GM23338 (cell line): ENCODE data around the gene SOS2. TPM values are rescaled to one million over a fixed set of nuclear protein-coding genes. Genes with fewer than 3 reads are reported as not detected.

ENCODE experiments used
- ATAC-seq: fragments of 200-7000 bp; cut with Tn5 transposase; 3 replicates; pipeline ENCODE4 v1.9.1; 2020
- DNase-seq: peaks from one replicate; pipeline ENCODE4 v3.0.0-alpha.2; 2015; ENCODE audit warnings: low spot score
- H2AFZ ChIP-seq: fragments of 200-600 bp; sonication (generic); 2 replicates; pipeline ENCODE4 v1.8.0; 2016; ENCODE audit warnings: antibody characterized with exemption, mild to moderate bottlenecking, moderate library complexity
- H3F3A ChIP-seq: fragments of 200-600 bp; sonication (generic); replicated peaks from 2 replicates; pipeline ENCODE4 v1.8.0; 2017; ENCODE audit warnings: antibody characterized with exemption, mixed run types, low read depth
- H3K27ac ChIP-seq: fragments of 200-600 bp; sonication (generic); 2 replicates; pipeline ENCODE4 v1.6.1; 2016; ENCODE audit warnings: low read depth
- H3K27me3 ChIP-seq: fragments of 200-600 bp; sonication (generic); 2 replicates; pipeline ENCODE4 v1.8.0; 2016; ENCODE audit warnings: mild to moderate bottlenecking, mixed run types, moderate library complexity; ENCODE audit not compliant: insufficient read depth
- H3K36me3 ChIP-seq: fragments of 200-600 bp; sonication (generic); 2 replicates; pipeline ENCODE4 v1.8.0; 2016; ENCODE audit warnings: mild to moderate bottlenecking; ENCODE audit not compliant: insufficient read depth
- H3K4me1 ChIP-seq: fragments of 200-600 bp; sonication (generic); 2 replicates; pipeline ENCODE4 v1.8.0; 2016; ENCODE audit warnings: mild to moderate bottlenecking, moderate library complexity; ENCODE audit not compliant: insufficient read depth
- H3K4me2 ChIP-seq: fragments of 200-600 bp; sonication (generic); 2 replicates; pipeline ENCODE4 v1.7.1; 2017; ENCODE audit warnings: mixed run types
- H3K4me3 ChIP-seq: fragments of 200-600 bp; sonication (generic); 2 replicates; pipeline ENCODE4 v1.6.1; 2016; ENCODE audit warnings: mixed run types
- H3K79me2 ChIP-seq: fragments of 200-600 bp; sonication (generic); replicated peaks from 2 replicates; pipeline ENCODE4 v1.8.0; 2017; ENCODE audit warnings: mild to moderate bottlenecking; ENCODE audit not compliant: insufficient read depth
- H3K9me2 ChIP-seq: fragments of 200-600 bp; sonication (generic); 2 replicates; pipeline ENCODE4 v1.8.0; 2017; ENCODE audit not compliant: insufficient read depth
- H4K20me1 ChIP-seq: fragments of 200-600 bp; sonication (generic); replicated peaks from 2 replicates; pipeline ENCODE4 v1.8.0; 2017; ENCODE audit warnings: mild to moderate bottlenecking; ENCODE audit not compliant: insufficient read depth
- H3K27ac Mint-ChIP-seq: 2 replicates; pipeline ENCODE4 v1.8.0; 2020; ENCODE audit warnings: inconsistent platforms, mild to moderate bottlenecking, moderate library complexity, mixed read lengths
- H3K27me3 Mint-ChIP-seq: 3 replicates; pipeline ENCODE4 v1.8.0; 2022; ENCODE audit warnings: low read depth, mild to moderate bottlenecking, moderate library complexity, mixed read lengths, inconsistent platforms; ENCODE audit not compliant: insufficient read depth, poor library complexity
- H3K36me3 Mint-ChIP-seq: 3 replicates; pipeline ENCODE4 v1.8.0; 2021; ENCODE audit warnings: low read depth, mild to moderate bottlenecking, inconsistent platforms, moderate library complexity, mixed read lengths
- H3K4me1 Mint-ChIP-seq: 3 replicates; pipeline ENCODE4 v1.8.0; 2020; ENCODE audit warnings: mild to moderate bottlenecking, inconsistent platforms, mixed read lengths
- H3K4me3 Mint-ChIP-seq: 3 replicates; pipeline ENCODE4 v1.8.0; 2021; ENCODE audit warnings: moderate library complexity, mild to moderate bottlenecking, inconsistent platforms, mixed read lengths
- H3K9me3 Mint-ChIP-seq: 3 replicates; pipeline ENCODE4 v1.8.0; 2020; ENCODE audit warnings: moderate library complexity, mild to moderate bottlenecking, inconsistent platforms, mixed read lengths
- CREB1 ChIP-seq: fragments of 250-450 bp; sonication (Bioruptor Pico); IDR thresholded peaks from 2 replicates; pipeline ENCODE4 v1.5.0; 2020; ENCODE audit warnings: low read depth, mild to moderate bottlenecking, moderate library complexity
- NANOG ChIP-seq: IDR thresholded peaks from 2 replicates; pipeline ENCODE4 v1.6.1; 2016; ENCODE audit warnings: antibody characterized with exemption, borderline replicate concordance
- POLR2AphosphoS5 ChIP-seq: IDR thresholded peaks from 2 replicates; pipeline ENCODE4 v1.6.1; 2016; ENCODE audit warnings: antibody characterized with exemption, low read depth
- STAT1 ChIP-seq: IDR thresholded peaks from one replicate; pipeline ENCODE4 v1.6.1; 2016; ENCODE audit warnings: antibody characterized with exemption; ENCODE audit not compliant: unreplicated experiment
- ZNF114 ChIP-seq: fragments of 250-450 bp; sonication (Bioruptor Pico); IDR thresholded peaks from 2 replicates; pipeline ENCODE4 v1.5.0; 2020; ENCODE audit warnings: mild to moderate bottlenecking, moderate library complexity
- polyA plus RNA-seq: library from polyadenylated mRNA; unstranded; fragments of >200 nt; fragmentation: Nextera tagmentation; extraction: Ambion mirVana; gene quantifications from 2 replicates; pipeline ENCODE4 v1.2.1, GENCODE V29; 2016
- total RNA-seq: library from RNA; depleted of rRNA; stranded (reverse); fragments of >200 nt; shearing (Covaris generic); gene quantifications from 2 replicates; pipeline ENCODE4 v1.2.3, GENCODE V29; 2014
- TF ChIP-seq, protein P1 (sequence below), 2 experiments: fragments of 200-600 bp in 1 of 2; sonication (generic) in 1 of 2; conservative IDR thresholded peaks; 2 replicates each; pipeline versions ENCODE4 v1.5.1 to v1.6.1; 2016 to 2017; ENCODE audit warnings: antibody characterized with exemption in 2 of 2, low read depth in 2 of 2, mild to moderate bottlenecking in 2 of 2, moderate library complexity in 1 of 2
- TF ChIP-seq, protein P2 (sequence below): fragments of 250-450 bp; sonication (Bioruptor Pico); IDR thresholded peaks from 2 replicates; pipeline ENCODE4 v1.5.0; 2020; ENCODE audit warnings: mild to moderate bottlenecking, moderate library complexity
- TF ChIP-seq, protein P3 (sequence below): IDR thresholded peaks from one replicate; pipeline ENCODE4 v1.6.1; 2018; ENCODE audit warnings: antibody characterized with exemption; ENCODE audit not compliant: unreplicated experiment

Gene SOS2
- total and polyA plus RNA-seq, 2 experiments from 2014 or later: 3.5 to 11.4 TPM

DNA sequence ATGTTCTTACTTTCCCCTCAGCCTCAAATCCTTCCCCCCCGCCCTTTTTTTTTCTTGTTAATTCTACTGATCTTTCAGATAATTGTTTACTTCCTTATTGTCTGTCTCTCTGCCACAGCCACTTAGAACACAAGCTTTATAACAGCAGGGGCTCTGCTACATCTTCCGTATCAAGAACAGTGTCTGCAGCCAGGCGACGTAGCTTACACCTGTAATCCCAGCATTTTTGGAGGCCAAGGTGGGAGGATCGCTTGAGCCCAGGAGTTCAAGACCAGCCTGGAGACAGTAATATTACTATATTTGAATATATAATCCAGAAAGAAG, 5.4 kb downstream of the SOS2 start:
- H3K79me2 ChIP-seq: peaks cover 75% of the 10 kb centered on the region
- H3K27me3 ChIP-seq: no peaks in the 10 kb centered on the region
- no peak overlapping the region for H3K27ac ChIP-seq
- Mint-ChIP-seq H3K9me3 (no peaks in the 10 kb centered on the region; the same call in 2 of the 3 replicates), H3K27me3 (no peaks in the 10 kb centered on the region), H3K27ac (peak overlapping the region; percentile 18; the same call in 1 of the 2 replicates), H3K4me1 (peaks cover 32% of the 10 kb centered on the region), H3K4me3 (no peak overlapping the region; the same call in 2 of the 3 replicates), H3K36me3 (peaks cover 11% of the 10 kb centered on the region; the same call in 2 of the 3 replicates)
- no peaks in the 10 kb centered on the region for H3K36me3 ChIP-seq
- peaks cover 24% of the 10 kb centered on the region for H3K4me1 ChIP-seq
- H4K20me1 ChIP-seq: peaks cover 4% of the 10 kb centered on the region; the same call in 1 of the 2 replicates
- peak overlapping the region; percentile 48 for H3K4me2 ChIP-seq
- no peak overlapping the region for H3K4me3 ChIP-seq
- no peak overlapping the region for H2AFZ ChIP-seq
- no peaks in the 10 kb centered on the region for H3K9me2 ChIP-seq
- TF ChIP-seq, protein P1, sequence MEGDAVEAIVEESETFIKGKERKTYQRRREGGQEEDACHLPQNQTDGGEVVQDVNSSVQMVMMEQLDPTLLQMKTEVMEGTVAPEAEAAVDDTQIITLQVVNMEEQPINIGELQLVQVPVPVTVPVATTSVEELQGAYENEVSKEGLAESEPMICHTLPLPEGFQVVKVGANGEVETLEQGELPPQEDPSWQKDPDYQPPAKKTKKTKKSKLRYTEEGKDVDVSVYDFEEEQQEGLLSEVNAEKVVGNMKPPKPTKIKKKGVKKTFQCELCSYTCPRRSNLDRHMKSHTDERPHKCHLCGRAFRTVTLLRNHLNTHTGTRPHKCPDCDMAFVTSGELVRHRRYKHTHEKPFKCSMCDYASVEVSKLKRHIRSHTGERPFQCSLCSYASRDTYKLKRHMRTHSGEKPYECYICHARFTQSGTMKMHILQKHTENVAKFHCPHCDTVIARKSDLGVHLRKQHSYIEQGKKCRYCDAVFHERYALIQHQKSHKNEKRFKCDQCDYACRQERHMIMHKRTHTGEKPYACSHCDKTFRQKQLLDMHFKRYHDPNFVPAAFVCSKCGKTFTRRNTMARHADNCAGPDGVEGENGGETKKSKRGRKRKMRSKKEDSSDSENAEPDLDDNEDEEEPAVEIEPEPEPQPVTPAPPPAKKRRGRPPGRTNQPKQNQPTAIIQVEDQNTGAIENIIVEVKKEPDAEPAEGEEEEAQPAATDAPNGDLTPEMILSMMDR (conservative IDR thresholded peaks at IDR 0.05; ENCODE audit: low read depth in 2 of 2): no peak
- TF ChIP-seq CREB1 (CRISPR knock-in tag) (no peak), STAT1 (no peak), ZNF114 (CRISPR knock-in tag) (no peak), POLR2AphosphoS5 (no peak), NANOG (no peak)
- TF ChIP-seq, protein P2, sequence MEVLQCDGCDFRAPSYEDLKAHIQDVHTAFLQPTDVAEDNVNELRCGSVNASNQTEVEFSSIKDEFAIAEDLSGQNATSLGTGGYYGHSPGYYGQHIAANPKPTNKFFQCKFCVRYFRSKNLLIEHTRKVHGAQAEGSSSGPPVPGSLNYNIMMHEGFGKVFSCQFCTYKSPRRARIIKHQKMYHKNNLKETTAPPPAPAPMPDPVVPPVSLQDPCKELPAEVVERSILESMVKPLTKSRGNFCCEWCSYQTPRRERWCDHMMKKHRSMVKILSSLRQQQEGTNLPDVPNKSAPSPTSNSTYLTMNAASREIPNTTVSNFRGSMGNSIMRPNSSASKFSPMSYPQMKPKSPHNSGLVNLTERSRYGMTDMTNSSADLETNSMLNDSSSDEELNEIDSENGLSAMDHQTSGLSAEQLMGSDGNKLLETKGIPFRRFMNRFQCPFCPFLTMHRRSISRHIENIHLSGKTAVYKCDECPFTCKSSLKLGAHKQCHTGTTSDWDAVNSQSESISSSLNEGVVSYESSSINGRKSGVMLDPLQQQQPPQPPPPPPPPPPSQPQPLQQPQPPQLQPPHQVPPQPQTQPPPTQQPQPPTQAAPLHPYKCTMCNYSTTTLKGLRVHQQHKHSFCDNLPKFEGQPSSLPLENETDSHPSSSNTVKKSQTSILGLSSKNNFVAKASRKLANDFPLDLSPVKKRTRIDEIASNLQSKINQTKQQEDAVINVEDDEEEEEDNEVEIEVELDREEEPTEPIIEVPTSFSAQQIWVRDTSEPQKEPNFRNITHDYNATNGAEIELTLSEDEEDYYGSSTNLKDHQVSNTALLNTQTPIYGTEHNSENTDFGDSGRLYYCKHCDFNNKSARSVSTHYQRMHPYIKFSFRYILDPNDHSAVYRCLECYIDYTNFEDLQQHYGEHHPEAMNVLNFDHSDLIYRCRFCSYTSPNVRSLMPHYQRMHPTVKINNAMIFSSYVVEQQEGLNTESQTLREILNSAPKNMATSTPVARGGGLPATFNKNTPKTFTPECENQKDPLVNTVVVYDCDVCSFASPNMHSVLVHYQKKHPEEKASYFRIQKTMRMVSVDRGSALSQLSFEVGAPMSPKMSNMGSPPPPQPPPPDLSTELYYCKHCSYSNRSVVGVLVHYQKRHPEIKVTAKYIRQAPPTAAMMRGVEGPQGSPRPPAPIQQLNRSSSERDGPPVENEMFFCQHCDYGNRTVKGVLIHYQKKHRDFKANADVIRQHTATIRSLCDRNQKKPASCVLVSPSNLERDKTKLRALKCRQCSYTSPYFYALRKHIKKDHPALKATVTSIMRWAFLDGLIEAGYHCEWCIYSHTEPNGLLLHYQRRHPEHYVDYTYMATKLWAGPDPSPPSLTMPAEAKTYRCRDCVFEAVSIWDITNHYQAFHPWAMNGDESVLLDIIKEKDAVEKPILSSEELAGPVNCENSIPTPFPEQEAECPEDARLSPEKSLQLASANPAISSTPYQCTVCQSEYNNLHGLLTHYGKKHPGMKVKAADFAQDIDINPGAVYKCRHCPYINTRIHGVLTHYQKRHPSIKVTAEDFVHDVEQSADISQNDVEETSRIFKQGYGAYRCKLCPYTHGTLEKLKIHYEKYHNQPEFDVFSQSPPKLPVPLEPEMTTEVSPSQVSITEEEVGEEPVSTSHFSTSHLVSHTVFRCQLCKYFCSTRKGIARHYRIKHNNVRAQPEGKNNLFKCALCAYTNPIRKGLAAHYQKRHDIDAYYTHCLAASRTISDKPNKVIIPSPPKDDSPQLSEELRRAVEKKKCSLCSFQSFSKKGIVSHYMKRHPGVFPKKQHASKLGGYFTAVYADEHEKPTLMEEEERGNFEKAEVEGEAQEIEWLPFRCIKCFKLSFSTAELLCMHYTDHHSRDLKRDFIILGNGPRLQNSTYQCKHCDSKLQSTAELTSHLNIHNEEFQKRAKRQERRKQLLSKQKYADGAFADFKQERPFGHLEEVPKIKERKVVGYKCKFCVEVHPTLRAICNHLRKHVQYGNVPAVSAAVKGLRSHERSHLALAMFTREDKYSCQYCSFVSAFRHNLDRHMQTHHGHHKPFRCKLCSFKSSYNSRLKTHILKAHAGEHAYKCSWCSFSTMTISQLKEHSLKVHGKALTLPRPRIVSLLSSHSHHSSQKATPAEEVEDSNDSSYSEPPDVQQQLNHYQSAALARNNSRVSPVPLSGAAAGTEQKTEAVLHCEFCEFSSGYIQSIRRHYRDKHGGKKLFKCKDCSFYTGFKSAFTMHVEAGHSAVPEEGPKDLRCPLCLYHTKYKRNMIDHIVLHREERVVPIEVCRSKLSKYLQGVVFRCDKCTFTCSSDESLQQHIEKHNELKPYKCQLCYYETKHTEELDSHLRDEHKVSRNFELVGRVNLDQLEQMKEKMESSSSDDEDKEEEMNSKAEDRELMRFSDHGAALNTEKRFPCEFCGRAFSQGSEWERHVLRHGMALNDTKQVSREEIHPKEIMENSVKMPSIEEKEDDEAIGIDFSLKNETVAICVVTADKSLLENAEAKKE (CRISPR knock-in tag): no peak
- TF ChIP-seq, protein P3, sequence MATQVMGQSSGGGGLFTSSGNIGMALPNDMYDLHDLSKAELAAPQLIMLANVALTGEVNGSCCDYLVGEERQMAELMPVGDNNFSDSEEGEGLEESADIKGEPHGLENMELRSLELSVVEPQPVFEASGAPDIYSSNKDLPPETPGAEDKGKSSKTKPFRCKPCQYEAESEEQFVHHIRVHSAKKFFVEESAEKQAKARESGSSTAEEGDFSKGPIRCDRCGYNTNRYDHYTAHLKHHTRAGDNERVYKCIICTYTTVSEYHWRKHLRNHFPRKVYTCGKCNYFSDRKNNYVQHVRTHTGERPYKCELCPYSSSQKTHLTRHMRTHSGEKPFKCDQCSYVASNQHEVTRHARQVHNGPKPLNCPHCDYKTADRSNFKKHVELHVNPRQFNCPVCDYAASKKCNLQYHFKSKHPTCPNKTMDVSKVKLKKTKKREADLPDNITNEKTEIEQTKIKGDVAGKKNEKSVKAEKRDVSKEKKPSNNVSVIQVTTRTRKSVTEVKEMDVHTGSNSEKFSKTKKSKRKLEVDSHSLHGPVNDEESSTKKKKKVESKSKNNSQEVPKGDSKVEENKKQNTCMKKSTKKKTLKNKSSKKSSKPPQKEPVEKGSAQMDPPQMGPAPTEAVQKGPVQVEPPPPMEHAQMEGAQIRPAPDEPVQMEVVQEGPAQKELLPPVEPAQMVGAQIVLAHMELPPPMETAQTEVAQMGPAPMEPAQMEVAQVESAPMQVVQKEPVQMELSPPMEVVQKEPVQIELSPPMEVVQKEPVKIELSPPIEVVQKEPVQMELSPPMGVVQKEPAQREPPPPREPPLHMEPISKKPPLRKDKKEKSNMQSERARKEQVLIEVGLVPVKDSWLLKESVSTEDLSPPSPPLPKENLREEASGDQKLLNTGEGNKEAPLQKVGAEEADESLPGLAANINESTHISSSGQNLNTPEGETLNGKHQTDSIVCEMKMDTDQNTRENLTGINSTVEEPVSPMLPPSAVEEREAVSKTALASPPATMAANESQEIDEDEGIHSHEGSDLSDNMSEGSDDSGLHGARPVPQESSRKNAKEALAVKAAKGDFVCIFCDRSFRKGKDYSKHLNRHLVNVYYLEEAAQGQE: no peak
- DNase-seq: peak; percentile 62
- 0 out of 2 replicates have a peak, but pooled peaks cover 3% of the 10 kb centered on the region for H3F3A ChIP-seq
- ATAC-seq: peak; percentile 79
